WTC11 (cell line): ENCODE data around the gene ACSM3.

ENCODE experiments used
- ATF2 ChIP-seq: sonication (generic); formaldehyde crosslinking; IDR thresholded peaks from 2 replicates; pipeline ENCODE4 v1.8.1; 2022; ENCODE audit warnings: low read depth, missing genetic modification reagents, borderline replicate concordance
- ATF3 ChIP-seq: sonication (generic); formaldehyde crosslinking; conservative IDR thresholded peaks from 2 replicates; pipeline ENCODE4 v1.8.1; 2022; ENCODE audit warnings: mild to moderate bottlenecking, missing genetic modification reagents
- CTCF ChIP-seq: fragments of 200-600 bp; IDR thresholded peaks from 2 replicates; pipeline ENCODE4 v1.8.0; 2022; ENCODE audit warnings: antibody characterized with exemption
- E2F4 ChIP-seq: sonication (generic); formaldehyde crosslinking; IDR thresholded peaks from 2 replicates; pipeline ENCODE4 v1.8.1; 2022; ENCODE audit warnings: low read depth, mild to moderate bottlenecking, moderate library complexity, missing genetic modification reagents, borderline replicate concordance
- ELF4 ChIP-seq: sonication (generic); formaldehyde crosslinking; IDR thresholded peaks from 2 replicates; pipeline ENCODE4 v1.8.1; 2022; ENCODE audit warnings: low read depth, mild to moderate bottlenecking, moderate library complexity, missing genetic modification reagents
- FOXK1 ChIP-seq: sonication (generic); formaldehyde crosslinking; IDR thresholded peaks from 2 replicates; pipeline ENCODE4 v1.8.0; 2022; ENCODE audit warnings: mild to moderate bottlenecking, moderate library complexity, missing genetic modification reagents
- JUN ChIP-seq: sonication (generic); formaldehyde crosslinking; IDR thresholded peaks from 2 replicates; pipeline ENCODE4 v1.8.0; 2023; ENCODE audit warnings: mild to moderate bottlenecking, missing genetic modification reagents
- MAX ChIP-seq: sonication (generic); formaldehyde crosslinking; IDR thresholded peaks from 2 replicates; pipeline ENCODE4 v1.8.0; 2022; ENCODE audit warnings: mild to moderate bottlenecking, missing genetic modification reagents
- NFE2L1 ChIP-seq: sonication (generic); formaldehyde crosslinking; IDR thresholded peaks from 2 replicates; pipeline ENCODE4 v1.8.1; 2023; ENCODE audit warnings: missing genetic modification reagents
- TCF7 ChIP-seq: sonication (generic); formaldehyde crosslinking; IDR thresholded peaks from 2 replicates; pipeline ENCODE4 v1.8.0; 2022; ENCODE audit warnings: mild to moderate bottlenecking, low read depth, missing genetic modification reagents, moderate library complexity
- TP53 ChIP-seq: sonication (generic); formaldehyde crosslinking; IDR thresholded peaks from 2 replicates; pipeline ENCODE4 v1.8.1; 2023; ENCODE audit warnings: mild to moderate bottlenecking, missing genetic modification reagents
- USF1 ChIP-seq: sonication (generic); formaldehyde crosslinking; IDR thresholded peaks from 2 replicates; pipeline ENCODE4 v1.8.0; 2022; ENCODE audit warnings: mild to moderate bottlenecking, missing genetic modification reagents
- USF2 ChIP-seq: sonication (generic); formaldehyde crosslinking; IDR thresholded peaks from 2 replicates; pipeline ENCODE4 v1.8.1; 2023; ENCODE audit warnings: mild to moderate bottlenecking, missing genetic modification reagents, moderate library complexity
- ZNF416 ChIP-seq: fragments of 250-450 bp; sonication (Bioruptor Pico); IDR thresholded peaks from 2 replicates; pipeline ENCODE4 v1.9.0; 2021; ENCODE audit warnings: mild to moderate bottlenecking, inconsistent platforms

- TF ChIP-seq ZNF416 (no peak), CTCF (no peak), USF1 (CRISPR knock-in tag) (no peak), E2F4 (CRISPR knock-in tag) (no peak), ATF2 (CRISPR knock-in tag) (no peak), FOXK1 (CRISPR knock-in tag) (no peak), ELF4 (CRISPR knock-in tag) (no peak), MAX (CRISPR knock-in tag) (no peak), ATF3 (CRISPR knock-in tag) (no peak), NFE2L1 (CRISPR knock-in tag) (no peak), TP53 (CRISPR knock-in tag) (no peak), USF2 (CRISPR knock-in tag) (no peak), TCF7 (CRISPR knock-in tag) (no peak), JUN (CRISPR knock-in tag) (no peak)
Measured at GRCh38 chr16:20799599-20799998, 35.8 kb downstream of the ACSM3 start.
